IMR-90 (cell line): ENCODE measurements around the gene ELOVL5. TPM values are rescaled to one million over a fixed set of nuclear protein-coding genes. Genes with fewer than 3 reads are reported as not detected.

Source experiments
- ATAC-seq: fragments of 200-7000 bp; cut with Tn5 transposase; 2 replicates; pipeline ENCODE4 v1.9.1; 2020; ENCODE audit warnings: low read depth, mild to moderate bottlenecking, moderate library complexity
- BruUV-seq: library from RNA; stranded (reverse); fragments of 400-500 nt; replicated peaks from 2 replicates; lab custom pipeline; 2021; lab: Mats Ljungman, UMichigan
- CTCF ChIA-PET: fragments of 300-600 bp; formaldehyde crosslinking; extraction: SDS; loops from one replicate; lab custom pipeline; 2021; ENCODE audit warnings: antibody characterized with exemption; lab: Yijun Ruan, JAX
- POLR2A ChIA-PET: fragments of 300-600 bp; sonication (Branson Sonifier 250); formaldehyde crosslinking; loops from one replicate; lab custom pipeline; 2022; ENCODE audit warnings: antibody characterized with exemption; ENCODE audit not compliant: unreplicated experiment; lab: Charles Lee
- DNase-seq: peaks from one replicate; pipeline ENCODE4 v3.0.0; 2013
- H2AFZ ChIP-seq: replicated peaks from 2 replicates; pipeline ENCODE3; 2013; ENCODE audit warnings: low read length, mild to moderate bottlenecking; ENCODE audit not compliant: poor library complexity
- H2AK5ac ChIP-seq: 2 replicates; pipeline ENCODE4 v1.6.1; 2013; ENCODE audit warnings: low read depth, low read length, inconsistent platforms
- H2AK9ac ChIP-seq: replicated peaks from 2 replicates; pipeline ENCODE3; 2013; ENCODE audit warnings: mild to moderate bottlenecking, low read depth, low read length, moderate library complexity; ENCODE audit not compliant: poor library complexity
- H2BK120ac ChIP-seq: 2 replicates; pipeline ENCODE4 v1.6.1; 2013; ENCODE audit warnings: low read depth, low read length, inconsistent platforms
- H2BK15ac ChIP-seq: 3 replicates; pipeline ENCODE4 v1.6.1; 2013; ENCODE audit warnings: low read depth, low read length, inconsistent platforms
- H2BK20ac ChIP-seq: 2 replicates; pipeline ENCODE4 v1.6.1; 2013; ENCODE audit warnings: low read depth, mild to moderate bottlenecking, inconsistent platforms, low read length, moderate library complexity
- H2BK5ac ChIP-seq: 2 replicates; pipeline ENCODE4 v1.6.1; 2013; ENCODE audit warnings: mild to moderate bottlenecking, low read depth, low read length, inconsistent platforms; ENCODE audit not compliant: poor library complexity, severe bottlenecking
- H3K14ac ChIP-seq: replicated peaks from 2 replicates; pipeline ENCODE4 v1.6.1; 2013; ENCODE audit warnings: low read depth, low read length, inconsistent platforms
- H3K18ac ChIP-seq: 2 replicates; pipeline ENCODE4 v1.6.1; 2013; ENCODE audit warnings: low read depth, low read length, control low read depth
- H3K23ac ChIP-seq: 2 replicates; pipeline ENCODE4 v1.6.1; 2013; ENCODE audit warnings: low read depth, low read length, inconsistent platforms
- H3K27ac ChIP-seq: 2 replicates; pipeline ENCODE4 v1.5.1; 2013; ENCODE audit warnings: mild to moderate bottlenecking, control low read depth, low read length; ENCODE audit not compliant: insufficient read depth
- H3K27me3 ChIP-seq: 2 replicates; pipeline ENCODE4 v1.6.1; 2013; ENCODE audit warnings: low read length; ENCODE audit not compliant: control insufficient read depth, insufficient read depth
- H3K36me3 ChIP-seq: 2 replicates; pipeline ENCODE4 v1.6.1; 2013; ENCODE audit warnings: low read length, mixed read lengths; ENCODE audit not compliant: control insufficient read depth, insufficient read depth
- H3K4ac ChIP-seq: 2 replicates; pipeline ENCODE4 v1.6.1; 2013; ENCODE audit warnings: low read depth, low read length, inconsistent platforms
- H3K4me1 ChIP-seq: 2 replicates; pipeline ENCODE4 v1.6.1; 2013; ENCODE audit warnings: low read length, mixed read lengths; ENCODE audit not compliant: control insufficient read depth, insufficient read depth
- H3K4me2 ChIP-seq: 2 replicates; pipeline ENCODE4 v1.6.1; 2013; ENCODE audit warnings: low read depth, mild to moderate bottlenecking, control low read depth, low read length, moderate library complexity
- H3K4me3 ChIP-seq: 2 replicates; pipeline ENCODE4 v1.5.1; 2013; ENCODE audit warnings: low read depth, mild to moderate bottlenecking, control low read depth, low read length, moderate library complexity; ENCODE audit not compliant: insufficient read depth
- H3K56ac ChIP-seq: 2 replicates; pipeline ENCODE4 v1.6.1; 2013; ENCODE audit warnings: low read length, inconsistent platforms; ENCODE audit not compliant: insufficient read depth; ENCODE audit errors: extremely low read depth
- H3K79me1 ChIP-seq, 2 experiments: 2 replicates each; pipeline ENCODE4 v1.6.1; 2013; ENCODE audit warnings: low read length in 2 of 2, inconsistent platforms in 1 of 2, low read depth in 1 of 2
- H3K9ac ChIP-seq: 2 replicates; pipeline ENCODE4 v1.6.1; 2013; ENCODE audit warnings: low read depth, low read length, control low read depth
- H3K9me1 ChIP-seq: 2 replicates; pipeline ENCODE4 v1.6.1; 2013; ENCODE audit warnings: low read length, inconsistent platforms; ENCODE audit not compliant: insufficient read depth
- H3K9me3 ChIP-seq: 2 replicates; pipeline ENCODE4 v1.6.1; 2013; ENCODE audit warnings: low read length; ENCODE audit not compliant: control insufficient read depth, insufficient read depth
- H4K20me1 ChIP-seq: 2 replicates; pipeline ENCODE4 v1.6.1; 2013; ENCODE audit warnings: low read length, inconsistent platforms; ENCODE audit not compliant: insufficient read depth
- H4K5ac ChIP-seq: 2 replicates; pipeline ENCODE4 v1.6.1; 2013; ENCODE audit warnings: mild to moderate bottlenecking, low read depth, low read length, control low read depth
- H4K8ac ChIP-seq, 2 experiments: 2 replicates each; pipeline ENCODE4 v1.6.1; 2013; ENCODE audit warnings: low read depth in 2 of 2, low read length in 2 of 2, control low read depth in 1 of 2, inconsistent platforms in 1 of 2
- H4K91ac ChIP-seq: 2 replicates; pipeline ENCODE4 v1.6.1; 2013; ENCODE audit warnings: low read depth, low read length, inconsistent platforms; ENCODE audit not compliant: insufficient read depth
- BHLHE40 ChIP-seq: fragments of 150-350 bp; IDR thresholded peaks from 2 replicates; pipeline ENCODE4 v1.6.1; 2016; ENCODE audit warnings: mild to moderate bottlenecking, low read depth, low read length
- CEBPB ChIP-seq: IDR thresholded peaks from 2 replicates; pipeline ENCODE4 v1.6.1; 2012; ENCODE audit warnings: low read depth, low read length, improper control_type of control experiment
- CHD1 ChIP-seq: IDR thresholded peaks from 2 replicates; pipeline ENCODE4 v1.6.1; 2012; ENCODE audit warnings: low read depth, low read length, improper control_type of control experiment
- FOS ChIP-seq: fragments of 150-350 bp; IDR thresholded peaks from 2 replicates; pipeline ENCODE4 v1.6.1; 2016; ENCODE audit warnings: low read depth, low read length
- MAFK ChIP-seq: IDR thresholded peaks from 2 replicates; pipeline ENCODE4 v1.6.1; 2012; ENCODE audit warnings: low read depth, low read length, improper control_type of control experiment
- MAZ ChIP-seq: IDR thresholded peaks from 2 replicates; pipeline ENCODE4 v1.6.1; 2012; ENCODE audit warnings: low read depth, mild to moderate bottlenecking, low read length, improper control_type of control experiment, moderate library complexity, borderline replicate concordance
- MXI1 ChIP-seq: IDR thresholded peaks from 2 replicates; pipeline ENCODE4 v1.6.1; 2012; ENCODE audit warnings: low read depth, mild to moderate bottlenecking, low read length, moderate library complexity, borderline replicate concordance
- NFE2L2 ChIP-seq: fragments of 150-350 bp; IDR thresholded peaks from 2 replicates; pipeline ENCODE4 v1.6.1; 2016; ENCODE audit warnings: low read depth, mild to moderate bottlenecking, low read length
- POLR2A ChIP-seq: IDR thresholded peaks from 2 replicates; pipeline ENCODE4 v1.6.1; 2012; ENCODE audit warnings: mild to moderate bottlenecking, low read depth, low read length
- RAD21 ChIP-seq: IDR thresholded peaks from 2 replicates; pipeline ENCODE4 v1.6.1; 2012; ENCODE audit warnings: low read length, improper control_type of control experiment
- RCOR1 ChIP-seq: IDR thresholded peaks from 2 replicates; pipeline ENCODE4 v1.6.1; 2012; ENCODE audit warnings: mild to moderate bottlenecking, low read length, improper control_type of control experiment; ENCODE audit not compliant: insufficient replicate concordance
- RFX5 ChIP-seq: IDR thresholded peaks from 2 replicates; pipeline ENCODE4 v1.8.0; 2012; ENCODE audit warnings: low read depth, mild to moderate bottlenecking, low read length, moderate library complexity
- SMC3 ChIP-seq: fragments of 150-350 bp; IDR thresholded peaks from 2 replicates; pipeline ENCODE4 v1.6.1; 2016; ENCODE audit warnings: low read depth, mild to moderate bottlenecking, antibody characterized with exemption, low read length, moderate library complexity
- WGBS, 2 experiments: methylation state at CpG; one replicate each; pipeline versions ENCODE4 v1.1.5 to v1.1.7; 2013; ENCODE audit warnings: missing lambda C conversion rate in 2 of 2; ENCODE audit not compliant: insufficient read length in 1 of 2; ENCODE audit errors: extremely low coverage in 2 of 2; 5-methylcytosine and 5-hydroxymethylcytosine counted together
- dilution Hi-C: fragments of 300-500 bp; cut with HindIII; formaldehyde crosslinking; loops from one replicate; pipeline ENCODE4 v1.14.3; 2018; ENCODE audit warnings: low sequenced_read_pairs; ENCODE audit not compliant: unreplicated experiment
- in situ Hi-C: fragments of 300-500 bp; cut with MboI; formaldehyde crosslinking; loops from 3 replicates; pipeline ENCODE4 v1.14.3; 2019; ENCODE audit warnings: low sequenced_read_pairs, inconsistent platforms, mixed read lengths
- intact Hi-C: fragments of 100-400 bp; cut with micrococcal nuclease; formaldehyde crosslinking; loops from 2 replicates; pipeline ENCODE4 v1.10.0; 2022
- polyA plus RNA-seq, 3 experiments: library from polyadenylated mRNA; depleted of rRNA; stranded (reverse); fragments of >200 nt; gene quantifications; 2 replicates each; pipeline ENCODE4 v1.2.3, GENCODE V29; 2012; ENCODE audit warnings: low replicate concordance in 1 of 3
- total RNA-seq: library from RNA; depleted of rRNA; stranded (reverse); fragments of >200 nt; gene quantifications from 2 replicates; pipeline ENCODE4 v1.2.3, GENCODE V29; 2012
- TF ChIP-seq, protein P1 (sequence below): fragments of 150-350 bp; IDR thresholded peaks from 2 replicates; pipeline ENCODE4 v1.6.1; 2016; ENCODE audit warnings: low read depth, mild to moderate bottlenecking, low read length, moderate library complexity, borderline replicate concordance
- TF ChIP-seq, protein P2 (sequence below): fragments of 150-350 bp; IDR thresholded peaks from 2 replicates; pipeline ENCODE4 v1.6.1; 2017; ENCODE audit warnings: mild to moderate bottlenecking, antibody characterized with exemption, low read length, low read depth
- TF ChIP-seq, protein P3 (sequence below): conservative IDR thresholded peaks from 2 replicates; pipeline ENCODE4 v1.5.1; 2012; ENCODE audit warnings: mild to moderate bottlenecking, low read depth, low read length, improper control_type of control experiment

The ELOVL5 gene
- total and polyA plus RNA-seq, 2 of the 4 experiments (the other 2 are of a cell fraction), result 32.1 to 42.3 TPM

DNA sequence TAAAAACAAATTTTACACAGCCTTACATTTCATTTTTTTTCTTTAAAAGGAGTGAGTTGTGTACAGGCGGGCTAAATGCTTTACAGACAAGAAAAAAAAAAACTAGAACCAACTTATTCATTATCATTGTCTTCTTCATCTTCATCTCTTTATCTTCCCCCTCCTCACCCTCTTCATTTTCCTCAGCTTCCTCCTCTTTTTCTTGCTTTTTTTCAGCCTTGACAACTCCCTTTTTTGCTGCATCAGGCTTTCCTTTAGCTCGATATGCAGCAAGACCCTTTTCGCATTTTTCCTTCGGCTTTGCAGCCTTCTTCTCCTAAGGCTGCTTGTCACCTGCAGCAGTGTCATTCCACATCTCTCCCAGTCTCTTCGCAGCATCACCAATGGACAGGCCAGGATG lies 113.2 kb downstream of the ELOVL5 start:
- POLR2A ChIA-PET, result interaction anchor here (0.6 kb wide), 1 partner anchor 98 kb away, joined by 6 read pairs; no protein-coding TSS in a partner anchor
- no TSS peak for BruUV-seq

More for the DNA sequence above, 113.2 kb downstream of the ELOVL5 start:
- Histone ChIP-seq H3K56ac (no peak overlapping the region), H2AK5ac (no peak overlapping the region), H4K8ac (no peak overlapping the region), H3K4ac (no peak overlapping the region), H3K9me3 (no peaks in the 10 kb centered on the region), H3K4me1 (no peaks in the 10 kb centered on the region), H3K36me3 (no peaks in the 10 kb centered on the region), H2BK20ac (no peak overlapping the region), H3K23ac (no peak overlapping the region), H4K5ac (no peak overlapping the region), H3K79me1 (no peaks in the 10 kb centered on the region), H4K91ac (no peak overlapping the region), H3K9me1 (no peaks in the 10 kb centered on the region), H3K14ac (no peak overlapping the region), H3K18ac (no peak overlapping the region), H3K4me3 (no peak overlapping the region), H3K27me3 (peaks cover 18% of the 10 kb centered on the region), H4K20me1 (no peaks in the 10 kb centered on the region), H2AFZ (no peak overlapping the region), H2BK120ac (no peak overlapping the region), H2BK15ac (no peak overlapping the region), H3K9ac (no peak overlapping the region), H3K27ac (no peak overlapping the region), H3K4me2 (no peak overlapping the region), H2AK9ac (no peak overlapping the region), H2BK5ac (no peak overlapping the region)
- WGBS, 2 experiments, result 70% methylated on average over 3 of the region's 5 CpGs; no CpG with 5 or more reads in 1 of the 2 experiments
- TF ChIP-seq, protein P1, sequence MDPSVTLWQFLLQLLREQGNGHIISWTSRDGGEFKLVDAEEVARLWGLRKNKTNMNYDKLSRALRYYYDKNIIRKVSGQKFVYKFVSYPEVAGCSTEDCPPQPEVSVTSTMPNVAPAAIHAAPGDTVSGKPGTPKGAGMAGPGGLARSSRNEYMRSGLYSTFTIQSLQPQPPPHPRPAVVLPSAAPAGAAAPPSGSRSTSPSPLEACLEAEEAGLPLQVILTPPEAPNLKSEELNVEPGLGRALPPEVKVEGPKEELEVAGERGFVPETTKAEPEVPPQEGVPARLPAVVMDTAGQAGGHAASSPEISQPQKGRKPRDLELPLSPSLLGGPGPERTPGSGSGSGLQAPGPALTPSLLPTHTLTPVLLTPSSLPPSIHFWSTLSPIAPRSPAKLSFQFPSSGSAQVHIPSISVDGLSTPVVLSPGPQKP, result no peak
- no peak for TF ChIP-seq NFE2L2
- no peak for TF ChIP-seq MXI1
- TF ChIP-seq CEBPB, result no peak
- TF ChIP-seq MAZ, result no peak
- TF ChIP-seq RAD21, result no peak
- TF ChIP-seq CHD1, result no peak
- TF ChIP-seq, protein P2, sequence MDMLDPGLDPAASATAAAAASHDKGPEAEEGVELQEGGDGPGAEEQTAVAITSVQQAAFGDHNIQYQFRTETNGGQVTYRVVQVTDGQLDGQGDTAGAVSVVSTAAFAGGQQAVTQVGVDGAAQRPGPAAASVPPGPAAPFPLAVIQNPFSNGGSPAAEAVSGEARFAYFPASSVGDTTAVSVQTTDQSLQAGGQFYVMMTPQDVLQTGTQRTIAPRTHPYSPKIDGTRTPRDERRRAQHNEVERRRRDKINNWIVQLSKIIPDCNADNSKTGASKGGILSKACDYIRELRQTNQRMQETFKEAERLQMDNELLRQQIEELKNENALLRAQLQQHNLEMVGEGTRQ, result no peak
- TF ChIP-seq, protein P3, sequence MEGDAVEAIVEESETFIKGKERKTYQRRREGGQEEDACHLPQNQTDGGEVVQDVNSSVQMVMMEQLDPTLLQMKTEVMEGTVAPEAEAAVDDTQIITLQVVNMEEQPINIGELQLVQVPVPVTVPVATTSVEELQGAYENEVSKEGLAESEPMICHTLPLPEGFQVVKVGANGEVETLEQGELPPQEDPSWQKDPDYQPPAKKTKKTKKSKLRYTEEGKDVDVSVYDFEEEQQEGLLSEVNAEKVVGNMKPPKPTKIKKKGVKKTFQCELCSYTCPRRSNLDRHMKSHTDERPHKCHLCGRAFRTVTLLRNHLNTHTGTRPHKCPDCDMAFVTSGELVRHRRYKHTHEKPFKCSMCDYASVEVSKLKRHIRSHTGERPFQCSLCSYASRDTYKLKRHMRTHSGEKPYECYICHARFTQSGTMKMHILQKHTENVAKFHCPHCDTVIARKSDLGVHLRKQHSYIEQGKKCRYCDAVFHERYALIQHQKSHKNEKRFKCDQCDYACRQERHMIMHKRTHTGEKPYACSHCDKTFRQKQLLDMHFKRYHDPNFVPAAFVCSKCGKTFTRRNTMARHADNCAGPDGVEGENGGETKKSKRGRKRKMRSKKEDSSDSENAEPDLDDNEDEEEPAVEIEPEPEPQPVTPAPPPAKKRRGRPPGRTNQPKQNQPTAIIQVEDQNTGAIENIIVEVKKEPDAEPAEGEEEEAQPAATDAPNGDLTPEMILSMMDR, result no peak
- no peak for TF ChIP-seq POLR2A
- no peak for TF ChIP-seq BHLHE40
- no peak for TF ChIP-seq RFX5
- TF ChIP-seq FOS, result no peak
- TF ChIP-seq MAFK, result no peak
- no peak for TF ChIP-seq RCOR1
- TF ChIP-seq SMC3, result no peak
- in situ Hi-C loops (no loop called here), intact Hi-C loops (no loop called here), dilution Hi-C loops (no loop called here)
- no peak for DNase-seq
- CTCF ChIA-PET, result interaction anchor here (0.8 kb wide), 1 partner anchor 15 kb away, joined by 5 read pairs; no protein-coding TSS in a partner anchor
- ATAC-seq, result no peak
